A549 (cell line): ENCODE data around the gene APOL2.

Experiments
- CBX2 ChIP-seq: fragments of 200-600 bp; sonication (generic); IDR thresholded peaks from 2 replicates; pipeline ENCODE4 v1.6.1; 2016; ENCODE audit warnings: low read depth, mild to moderate bottlenecking, borderline replicate concordance
- CHD2 ChIP-seq: fragments of 150-350 bp; IDR thresholded peaks from 2 replicates; pipeline ENCODE4 v1.6.1; 2014; ENCODE audit warnings: low read length; ENCODE audit not compliant: partially characterized antibody
- EP300 ChIP-seq, 2 experiments: fragments of >200 bp; sonication (Bioruptor Twin); formaldehyde crosslinking; IDR thresholded peaks; 2 replicates in 1 of 2; 3 replicates in 1 of 2; pipeline ENCODE4 v1.6.1; 2016 to 2017
- KDM1A ChIP-seq: fragments of 200-600 bp; sonication (generic); IDR thresholded peaks from 2 replicates; pipeline ENCODE4 v1.6.1; 2016; ENCODE audit warnings: low read depth, mild to moderate bottlenecking
- MAFK ChIP-seq: fragments of 450-650 bp; IDR thresholded peaks from 2 replicates; pipeline ENCODE4 v1.6.1; 2014; ENCODE audit not compliant: partially characterized antibody
- POLR2A ChIP-seq: IDR thresholded peaks from 2 replicates; pipeline ENCODE4 v1.6.1; 2012; ENCODE audit warnings: mild to moderate bottlenecking, low read length
- POLR2AphosphoS2 ChIP-seq: conservative IDR thresholded peaks from 2 replicates; pipeline ENCODE4 v1.6.1; 2012; ENCODE audit warnings: low read length, improper control_type of control experiment, inconsistent platforms
- RAD21 ChIP-seq, 2 experiments: fragments of >200 bp in 1 of 2; sonication (Bioruptor Twin) in 1 of 2; formaldehyde crosslinking in 1 of 2; IDR thresholded peaks in 1 of 2; conservative IDR thresholded peaks in 1 of 2; 2 replicates in 1 of 2; 3 replicates in 1 of 2; pipeline ENCODE4 v1.6.1; 2012 to 2018; ENCODE audit warnings: inconsistent platforms in 1 of 2
- SMC3 ChIP-seq: fragments of >200 bp; sonication (Bioruptor Twin); formaldehyde crosslinking; IDR thresholded peaks from 3 replicates; pipeline ENCODE4 v1.6.1; 2018; ENCODE audit warnings: inconsistent platforms
- TP53 ChIP-seq: fragments of 250-450 bp; sonication (Bioruptor Pico); IDR thresholded peaks from 2 replicates; pipeline ENCODE4 v1.5.0; 2021; ENCODE audit warnings: mild to moderate bottlenecking, moderate library complexity
- ZFP36 ChIP-seq: fragments of 450-650 bp; IDR thresholded peaks from 2 replicates; pipeline ENCODE4 v1.6.1; 2014; ENCODE audit warnings: borderline replicate concordance; ENCODE audit not compliant: partially characterized antibody
- TF ChIP-seq, protein P1 (sequence below): fragments of >200 bp; sonication (Bioruptor Twin); formaldehyde crosslinking; IDR thresholded peaks from 3 replicates; pipeline ENCODE4 v1.5.1; 2016
- TF ChIP-seq, protein P2 (sequence below): fragments of 250-450 bp; sonication (Bioruptor Pico); IDR thresholded peaks from 2 replicates; pipeline ENCODE4 v1.5.0; 2020; ENCODE audit warnings: low read depth, mild to moderate bottlenecking, moderate library complexity

DNA sequence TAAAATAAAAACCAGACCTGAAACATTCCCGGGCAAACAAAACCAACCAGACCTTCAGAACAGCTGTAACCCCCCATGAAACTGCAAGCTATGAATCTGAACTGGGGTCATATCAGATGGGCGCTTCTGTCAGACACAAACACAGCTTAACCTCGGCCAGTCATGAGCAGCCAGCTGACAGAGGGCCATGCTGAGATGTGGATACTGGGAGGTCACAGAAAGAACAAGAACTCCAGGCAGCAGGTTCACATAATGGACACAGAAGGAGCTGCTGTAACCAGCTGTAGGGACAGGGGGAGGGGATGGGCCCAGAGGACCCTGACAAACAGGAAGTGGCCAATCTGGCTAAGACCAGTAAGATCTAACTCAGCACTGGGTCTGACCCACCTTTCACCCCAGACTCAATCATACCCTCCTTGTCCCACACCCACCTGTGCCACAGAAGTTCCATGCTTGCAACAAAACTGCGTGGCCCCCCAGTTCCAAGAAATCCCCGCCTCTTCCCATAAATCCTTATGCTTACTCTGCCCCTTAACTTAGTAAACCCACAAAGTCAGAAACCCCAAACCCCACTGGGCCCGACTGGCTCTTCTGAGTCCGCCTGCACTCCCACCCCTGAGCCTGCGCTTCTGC lies 41.7 kb downstream of the APOL2 start:
- TF ChIP-seq POLR2A, result no peak
- TF ChIP-seq, protein P1, sequence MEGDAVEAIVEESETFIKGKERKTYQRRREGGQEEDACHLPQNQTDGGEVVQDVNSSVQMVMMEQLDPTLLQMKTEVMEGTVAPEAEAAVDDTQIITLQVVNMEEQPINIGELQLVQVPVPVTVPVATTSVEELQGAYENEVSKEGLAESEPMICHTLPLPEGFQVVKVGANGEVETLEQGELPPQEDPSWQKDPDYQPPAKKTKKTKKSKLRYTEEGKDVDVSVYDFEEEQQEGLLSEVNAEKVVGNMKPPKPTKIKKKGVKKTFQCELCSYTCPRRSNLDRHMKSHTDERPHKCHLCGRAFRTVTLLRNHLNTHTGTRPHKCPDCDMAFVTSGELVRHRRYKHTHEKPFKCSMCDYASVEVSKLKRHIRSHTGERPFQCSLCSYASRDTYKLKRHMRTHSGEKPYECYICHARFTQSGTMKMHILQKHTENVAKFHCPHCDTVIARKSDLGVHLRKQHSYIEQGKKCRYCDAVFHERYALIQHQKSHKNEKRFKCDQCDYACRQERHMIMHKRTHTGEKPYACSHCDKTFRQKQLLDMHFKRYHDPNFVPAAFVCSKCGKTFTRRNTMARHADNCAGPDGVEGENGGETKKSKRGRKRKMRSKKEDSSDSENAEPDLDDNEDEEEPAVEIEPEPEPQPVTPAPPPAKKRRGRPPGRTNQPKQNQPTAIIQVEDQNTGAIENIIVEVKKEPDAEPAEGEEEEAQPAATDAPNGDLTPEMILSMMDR, result no peak
- TF ChIP-seq TP53 (CRISPR knock-in tag), result no peak
- TF ChIP-seq RAD21 (conservative IDR thresholded peaks at IDR 0.05 in 1 of 2, IDR thresholded peaks at IDR 0.05 in 1 of 2), result no peak
- no peak for TF ChIP-seq MAFK
- no peak for TF ChIP-seq CHD2
- TF ChIP-seq KDM1A, result no peak
- no peak for TF ChIP-seq POLR2AphosphoS2
- no peak for TF ChIP-seq EP300 (IDR thresholded peaks at IDR 0.05)
- no peak for TF ChIP-seq SMC3
- TF ChIP-seq CBX2, result no peak
- TF ChIP-seq ZFP36, result no peak
- TF ChIP-seq, protein P2, sequence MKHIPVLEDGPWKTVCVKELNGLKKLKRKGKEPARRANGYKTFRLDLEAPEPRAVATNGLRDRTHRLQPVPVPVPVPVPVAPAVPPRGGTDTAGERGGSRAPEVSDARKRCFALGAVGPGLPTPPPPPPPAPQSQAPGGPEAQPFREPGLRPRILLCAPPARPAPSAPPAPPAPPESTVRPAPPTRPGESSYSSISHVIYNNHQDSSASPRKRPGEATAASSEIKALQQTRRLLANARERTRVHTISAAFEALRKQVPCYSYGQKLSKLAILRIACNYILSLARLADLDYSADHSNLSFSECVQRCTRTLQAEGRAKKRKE (CRISPR knock-in tag), result no peak
